NB4 (cell line): ENCODE measurements around the gene C3orf38.

ENCODE experiments used
- DNase-seq: peaks from one replicate; pipeline ENCODE4 v3.0.0; 2010; ENCODE audit warnings: low read depth
- H3K4me3 ChIP-seq: one replicate; pipeline ENCODE4 v1.5.1; 2011; ENCODE audit warnings: mild to moderate bottlenecking, low read depth, low read length, moderate library complexity
- CTCF ChIP-seq: IDR thresholded peaks from one replicate; pipeline ENCODE4 v1.5.1; 2012; ENCODE audit warnings: low read depth, low read length
- MAX ChIP-seq: IDR thresholded peaks from 2 replicates; pipeline ENCODE4 v1.6.1; 2011; ENCODE audit warnings: low read depth, low read length
- MYC ChIP-seq: IDR thresholded peaks from 2 replicates; pipeline ENCODE4 v1.6.1; 2011; ENCODE audit warnings: low read depth, low read length
- POLR2A ChIP-seq: IDR thresholded peaks from 2 replicates; pipeline ENCODE4 v1.6.1; 2011; ENCODE audit warnings: mild to moderate bottlenecking; ENCODE audit not compliant: insufficient read length; ENCODE audit errors: extremely low read depth

The C3orf38 gene

GRCh38 chr3:88149509-88150362 is at the start of gene C3orf38:
TSS of gene C3orf38 (plus strand) at chr3:88149959. CDS start at chr3:88150053, 94 bp downstream.
- TF ChIP-seq MYC (peak; percentile 79), CTCF (no peak), MAX (no peak), POLR2A (peak; percentile 64)
- peak; percentile 92 for DNase-seq
- peak within 1 kb of the TSS; percentile 95 for H3K4me3 ChIP-seq

- DNase-seq = no peak
- no peak overlapping the region for H3K4me3 ChIP-seq
- TF ChIP-seq CTCF = no peak
- no peak for TF ChIP-seq MAX
- no peak for TF ChIP-seq POLR2A
- no peak for TF ChIP-seq MYC
Measured at GRCh38 chr3:88101142-88101541, 48.6 kb upstream of the C3orf38 start.

- no peak for TF ChIP-seq CTCF
- TF ChIP-seq POLR2A = no peak
- no peak for TF ChIP-seq MAX
- H3K4me3 ChIP-seq = no peak overlapping the region
- DNase-seq = no peak
Measured at GRCh38 chr3:88105325-88105724, 44.4 kb upstream of the C3orf38 start.

GRCh38 chr3:88112289-88112688 is 37.5 kb upstream of the C3orf38 start:
- H3K4me3 ChIP-seq = no peak overlapping the region
- TF ChIP-seq MYC = no peak
- no peak for TF ChIP-seq MAX
- no peak for TF ChIP-seq POLR2A
- no peak for TF ChIP-seq CTCF
- DNase-seq = no peak

GRCh38 chr3:88113311-88114162 is 36.2 kb upstream of the C3orf38 start:
- TF ChIP-seq CTCF (peak; percentile 64), MYC (no peak)
- peak; percentile 75 for DNase-seq
- no peak overlapping the region for H3K4me3 ChIP-seq
